HFFc6 (cell line): Measurements from ENCODE around the gene CTSW. TPM values are rescaled to one million over a fixed set of nuclear protein-coding genes. Genes with fewer than 3 reads are reported as not detected.

Experiments used
- DNase-seq: peaks from one replicate; pipeline ENCODE4 v3.0.0-alpha.2; 2018
- H3K27ac Mint-ChIP-seq: 2 replicates; pipeline ENCODE4 v1.8.0; 2020; ENCODE audit warnings: mild to moderate bottlenecking, mixed read lengths
- H3K27me3 Mint-ChIP-seq: 2 replicates; pipeline ENCODE4 v1.8.0; 2021; ENCODE audit warnings: mild to moderate bottlenecking, moderate library complexity, mixed read lengths; ENCODE audit not compliant: insufficient read depth
- H3K36me3 Mint-ChIP-seq: 2 replicates; pipeline ENCODE4 v1.8.0; 2021; ENCODE audit warnings: low read depth, mixed read lengths
- H3K4me1 Mint-ChIP-seq: 2 replicates; pipeline ENCODE4 v1.8.0; 2020; ENCODE audit warnings: low read depth, mixed read lengths
- H3K4me3 Mint-ChIP-seq: 2 replicates; pipeline ENCODE4 v1.8.0; 2020; ENCODE audit warnings: mild to moderate bottlenecking, moderate library complexity, mixed read lengths
- H3K9me3 Mint-ChIP-seq: 2 replicates; pipeline ENCODE4 v1.8.0; 2020; ENCODE audit warnings: mild to moderate bottlenecking, mixed read lengths
- CTCF ChIP-seq: fragments of 200-600 bp; sonication (generic); IDR thresholded peaks from 2 replicates; pipeline ENCODE4 v1.5.0; 2021; ENCODE audit warnings: antibody characterized with exemption, mild to moderate bottlenecking
- total RNA-seq, 6 experiments: library from RNA; stranded (reverse); fragmentation: NEBNext Ultra II Directional; extraction: Animal tissue kit (Norgen Biotek cat#: 25700); gene quantifications; 2 replicates in 1 of 6; 3 replicates in 5 of 6; pipeline ENCODE4 v1.2.3, GENCODE V29; 2021

The CTSW gene
- total RNA-seq, 6 experiments from 2014 or later, result 0.11 to 0.22 (median 0.14) TPM; not detected in 2

- Mint-ChIP-seq H3K9me3 (no peaks in the 10 kb centered on the region), H3K4me1 (peaks cover 22% of the 10 kb centered on the region), H3K27me3 (peaks cover 7% of the 10 kb centered on the region), H3K4me3 (no peak overlapping the region), H3K27ac (no peak overlapping the region), H3K36me3 (peaks cover 8% of the 10 kb centered on the region)
- TF ChIP-seq CTCF, result no peak
- no peak for DNase-seq
These were observed 390 bp downstream of the CTSW start for GRCh38 chr11:65880027-65880426.

- no peak for TF ChIP-seq CTCF
- H3K4me3 Mint-ChIP-seq, result no peak overlapping the region; the same call in 1 of the 2 replicates
- H3K27me3 Mint-ChIP-seq, result peaks cover 7% of the 10 kb centered on the region
- H3K4me1 Mint-ChIP-seq, result peaks cover 24% of the 10 kb centered on the region
- H3K27ac Mint-ChIP-seq, result peak overlapping the region; percentile 71
- DNase-seq, result no peak
- peaks cover 8% of the 10 kb centered on the region for H3K36me3 Mint-ChIP-seq
- H3K9me3 Mint-ChIP-seq, result no peaks in the 10 kb centered on the region
These were observed 1.3 kb downstream of the CTSW start for GRCh38 chr11:65880844-65881421.

- Mint-ChIP-seq H3K27me3 (peaks cover 16% of the 10 kb centered on the region), H3K27ac (no peak overlapping the region), H3K9me3 (no peaks in the 10 kb centered on the region), H3K4me3 (no peak overlapping the region), H3K4me1 (peaks cover 37% of the 10 kb centered on the region), H3K36me3 (peaks cover 16% of the 10 kb centered on the region)
- no peak for DNase-seq
- TF ChIP-seq CTCF, result no peak
These were observed 2.8 kb downstream of the CTSW start for GRCh38 chr11:65882120-65883057.

GRCh38 chr11:65883058-65883761 lies 3.6 kb downstream of the CTSW start:
- no peak overlapping the region for H3K4me3 Mint-ChIP-seq
- H3K4me1 Mint-ChIP-seq, result peaks cover 41% of the 10 kb centered on the region
- peaks cover 16% of the 10 kb centered on the region for H3K36me3 Mint-ChIP-seq
- no peak overlapping the region for H3K27ac Mint-ChIP-seq
- no peak for TF ChIP-seq CTCF
- no peak for DNase-seq
- H3K27me3 Mint-ChIP-seq, result peaks cover 22% of the 10 kb centered on the region
- H3K9me3 Mint-ChIP-seq, result 0 out of 2 replicates have a peak, but pooled peaks cover 4% of the 10 kb centered on the region
